Activated CD8-positive, alpha-beta T cell treated with anti-CD3 and anti-CD28 coated beads for 36 hours (primary cell): ENCODE data around the gene SHISA9. TPM values are rescaled to one million over a fixed set of nuclear protein-coding genes. Genes with fewer than 3 reads are reported as not detected.

Source experiments
- ATAC-seq: fragments of 200-7000 bp; cut with Tn5 transposase; one replicate; pipeline ENCODE4 v1.10.0; 2021; ENCODE audit warnings: mild to moderate bottlenecking, moderate library complexity
- CTCF ChIA-PET: fragments of 350-600 bp; sonication (Branson Sonifier 250); formaldehyde crosslinking; loops from one replicate; lab custom pipeline; 2021; ENCODE audit warnings: antibody characterized with exemption; lab: Charles Lee
- POLR2A ChIA-PET: fragments of 350-600 bp; sonication (Branson Sonifier 250); formaldehyde crosslinking; loops from one replicate; lab custom pipeline; 2021; ENCODE audit warnings: antibody characterized with exemption; lab: Charles Lee
- DNase-seq: peaks from one replicate; pipeline ENCODE4 v3.0.0-alpha.2; 2020
- H3K27ac Mint-ChIP-seq: one replicate; pipeline ENCODE4 v1.8.0; 2021; ENCODE audit warnings: mild to moderate bottlenecking, mixed read lengths
- H3K27me3 Mint-ChIP-seq: one replicate; pipeline ENCODE4 v1.8.0; 2021; ENCODE audit warnings: mixed read lengths
- H3K36me3 Mint-ChIP-seq: one replicate; pipeline ENCODE4 v1.8.0; 2021; ENCODE audit warnings: low read depth, mixed read lengths
- H3K4me1 Mint-ChIP-seq: one replicate; pipeline ENCODE4 v1.8.0; 2021; ENCODE audit warnings: low read depth, mixed read lengths
- H3K4me3 Mint-ChIP-seq: one replicate; pipeline ENCODE4 v1.8.0; 2021; ENCODE audit warnings: mild to moderate bottlenecking, moderate library complexity, mixed read lengths
- H3K9me3 Mint-ChIP-seq: one replicate; pipeline ENCODE4 v1.8.0; 2021; ENCODE audit warnings: mixed read lengths
- intact Hi-C: fragments of 100-400 bp; cut with micrococcal nuclease; formaldehyde crosslinking; loops from one replicate; pipeline ENCODE4 v1.10.0; 2022
- total RNA-seq, 2 experiments: library from RNA; stranded (reverse); gene quantifications; one replicate each; pipeline ENCODE4 v1.2.3, GENCODE V29; 2021
- TF ChIP-seq, protein P1 (sequence below): fragments of 200-600 bp; IDR thresholded peaks from one replicate; pipeline ENCODE4 v1.8.0; 2022; ENCODE audit warnings: antibody characterized with exemption, mild to moderate bottlenecking

Gene SHISA9
- total RNA-seq, 2 experiments from 2014 or later, result not detected

DNA sequence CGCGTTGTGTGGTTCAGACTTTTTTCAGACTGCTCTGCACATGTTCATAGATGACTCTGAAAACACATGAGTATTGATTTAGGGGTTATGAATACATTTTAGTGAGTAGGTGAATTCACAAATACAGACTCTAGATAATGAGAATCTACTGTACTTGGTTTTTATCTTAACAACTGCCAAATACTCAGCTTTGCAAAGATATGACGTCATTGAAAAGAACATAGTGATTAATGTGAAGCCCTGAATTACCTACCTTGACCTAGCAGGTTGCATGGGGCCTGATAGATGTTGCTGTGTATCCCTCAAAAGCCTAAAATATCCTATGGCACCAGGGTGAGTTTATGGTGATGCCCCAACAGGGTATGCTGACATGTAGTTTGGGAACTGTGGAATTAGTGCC is 98.0 kb downstream of the SHISA9 start:
- H3K27ac Mint-ChIP-seq, result no peak overlapping the region
- H3K36me3 Mint-ChIP-seq, result no peaks in the 10 kb centered on the region
- intact Hi-C loops, result no loop called here
- H3K27me3 Mint-ChIP-seq, result no peaks in the 10 kb centered on the region
- no peak overlapping the region for H3K4me3 Mint-ChIP-seq
- DNase-seq, result no peak
- H3K9me3 Mint-ChIP-seq, result no peaks in the 10 kb centered on the region
- ATAC-seq, result no peak
- ChIA-PET CTCF (no interaction called here), POLR2A (no interaction called here)
- no peaks in the 10 kb centered on the region for H3K4me1 Mint-ChIP-seq
- TF ChIP-seq, protein P1, sequence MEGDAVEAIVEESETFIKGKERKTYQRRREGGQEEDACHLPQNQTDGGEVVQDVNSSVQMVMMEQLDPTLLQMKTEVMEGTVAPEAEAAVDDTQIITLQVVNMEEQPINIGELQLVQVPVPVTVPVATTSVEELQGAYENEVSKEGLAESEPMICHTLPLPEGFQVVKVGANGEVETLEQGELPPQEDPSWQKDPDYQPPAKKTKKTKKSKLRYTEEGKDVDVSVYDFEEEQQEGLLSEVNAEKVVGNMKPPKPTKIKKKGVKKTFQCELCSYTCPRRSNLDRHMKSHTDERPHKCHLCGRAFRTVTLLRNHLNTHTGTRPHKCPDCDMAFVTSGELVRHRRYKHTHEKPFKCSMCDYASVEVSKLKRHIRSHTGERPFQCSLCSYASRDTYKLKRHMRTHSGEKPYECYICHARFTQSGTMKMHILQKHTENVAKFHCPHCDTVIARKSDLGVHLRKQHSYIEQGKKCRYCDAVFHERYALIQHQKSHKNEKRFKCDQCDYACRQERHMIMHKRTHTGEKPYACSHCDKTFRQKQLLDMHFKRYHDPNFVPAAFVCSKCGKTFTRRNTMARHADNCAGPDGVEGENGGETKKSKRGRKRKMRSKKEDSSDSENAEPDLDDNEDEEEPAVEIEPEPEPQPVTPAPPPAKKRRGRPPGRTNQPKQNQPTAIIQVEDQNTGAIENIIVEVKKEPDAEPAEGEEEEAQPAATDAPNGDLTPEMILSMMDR, result no peak

DNA sequence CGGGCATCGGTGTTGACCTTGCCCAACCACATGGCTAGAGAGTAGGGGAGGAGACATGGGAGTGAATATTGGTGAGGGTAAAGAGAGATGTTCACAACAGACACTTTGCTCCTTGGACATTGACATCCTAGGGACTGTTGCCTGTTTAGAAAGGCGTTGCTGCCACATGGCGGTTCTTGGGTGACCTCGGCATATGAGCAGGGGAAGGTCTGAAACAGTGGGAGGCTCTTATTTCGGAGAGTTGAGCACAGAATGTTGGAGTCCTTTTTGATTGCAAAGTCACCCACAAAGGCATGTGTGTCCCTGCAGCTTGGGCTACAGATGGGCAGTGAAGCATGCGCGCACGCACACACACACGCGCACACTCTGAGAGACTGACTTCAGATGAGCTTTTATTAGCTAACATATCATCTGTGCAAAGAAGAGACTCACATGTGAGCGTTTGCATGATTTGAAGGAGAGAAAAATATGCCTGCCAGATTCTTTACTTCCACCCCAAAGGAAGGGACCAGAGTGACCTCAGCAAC is 104.4 kb downstream of the SHISA9 start:
- TF ChIP-seq, protein P1, result no peak
- intact Hi-C loops, result no loop called here
- CTCF ChIA-PET, result no interaction called here

DNA sequence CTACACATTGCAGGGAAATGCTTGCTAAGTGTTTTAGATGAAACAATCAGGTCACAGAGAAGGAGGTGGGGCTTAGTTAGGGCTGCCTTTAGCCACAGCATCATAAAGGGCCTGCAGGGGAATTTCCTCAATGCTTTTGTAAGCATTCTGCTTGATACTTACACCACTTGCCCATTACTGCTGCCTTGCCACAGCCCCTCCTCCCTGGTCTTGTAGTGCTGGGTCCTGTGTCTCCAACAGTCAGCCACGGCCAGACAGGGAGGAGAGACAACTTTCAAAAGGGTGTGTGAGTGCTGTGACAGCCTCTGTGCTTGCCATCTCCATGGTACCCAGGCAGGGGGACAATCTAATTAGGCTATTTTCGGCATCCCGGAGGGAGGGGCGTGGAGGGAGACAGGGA is 111.2 kb downstream of the SHISA9 start:
- H3K4me1 Mint-ChIP-seq, result no peaks in the 10 kb centered on the region
- no peak overlapping the region for H3K4me3 Mint-ChIP-seq
- H3K27ac Mint-ChIP-seq, result no peak overlapping the region
- intact Hi-C loops, result no loop called here
- POLR2A ChIA-PET, result no interaction called here
- TF ChIP-seq, protein P1, result no peak
- CTCF ChIA-PET, result no interaction called here
- ATAC-seq (no peak), DNase-seq (no peak)
- H3K27me3 Mint-ChIP-seq, result peaks cover 3% of the 10 kb centered on the region
- H3K36me3 Mint-ChIP-seq, result no peaks in the 10 kb centered on the region
- no peaks in the 10 kb centered on the region for H3K9me3 Mint-ChIP-seq

More for the DNA sequence above, 104.4 kb downstream of the SHISA9 start:
- Mint-ChIP-seq H3K4me1 (no peaks in the 10 kb centered on the region), H3K9me3 (no peaks in the 10 kb centered on the region), H3K27ac (no peak overlapping the region), H3K4me3 (no peak overlapping the region), H3K36me3 (no peaks in the 10 kb centered on the region), H3K27me3 (no peaks in the 10 kb centered on the region)
- POLR2A ChIA-PET, result no interaction called here
- ATAC-seq (no peak), DNase-seq (no peak)

DNA sequence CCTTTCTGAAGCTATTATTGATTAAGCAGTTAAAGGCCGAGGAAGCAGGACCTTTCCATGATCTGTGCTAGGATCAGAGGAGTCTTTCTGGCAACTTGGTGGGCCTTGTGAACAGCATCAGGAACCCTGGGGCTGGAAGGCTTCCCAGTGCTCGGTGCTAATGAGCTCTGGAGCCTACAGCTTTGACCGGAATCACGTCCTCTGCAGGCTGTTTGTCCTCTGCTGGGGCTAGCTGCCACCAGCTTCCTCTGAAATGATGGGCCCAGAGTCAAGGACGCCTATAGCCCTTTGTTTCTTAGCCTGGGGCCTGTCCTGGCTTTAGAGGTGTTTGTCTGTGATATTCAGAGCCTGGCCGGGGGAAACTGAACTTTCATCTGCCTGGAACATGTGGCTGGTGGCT is 111.6 kb downstream of the SHISA9 start:
- H3K36me3 Mint-ChIP-seq, result no peaks in the 10 kb centered on the region

DNA sequence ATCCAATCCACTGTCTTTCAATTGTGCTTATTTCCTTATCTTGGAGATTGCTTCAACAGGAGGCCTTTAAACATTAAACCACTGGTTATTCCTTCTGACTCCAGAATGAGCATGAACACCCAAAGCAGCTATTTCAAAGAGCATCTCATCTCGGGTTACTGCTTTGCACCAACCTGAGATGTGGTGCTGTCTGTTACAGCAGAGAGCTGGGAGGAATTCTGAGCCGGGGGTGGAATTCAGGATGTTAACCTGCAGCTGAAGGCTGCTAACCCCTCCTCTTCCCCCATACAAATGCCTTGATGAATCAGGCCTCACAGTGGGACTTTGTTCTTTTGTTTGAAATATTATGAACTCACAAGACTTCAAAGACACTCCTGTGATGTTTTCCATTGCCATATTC is 113.1 kb downstream of the SHISA9 start:
- Mint-ChIP-seq H3K4me3 (no peak overlapping the region), H3K27ac (no peak overlapping the region), H3K4me1 (no peaks in the 10 kb centered on the region), H3K9me3 (no peaks in the 10 kb centered on the region), H3K36me3 (no peaks in the 10 kb centered on the region), H3K27me3 (peaks cover 3% of the 10 kb centered on the region)
- CTCF ChIA-PET, result no interaction called here
- DNase-seq, result no peak
- no peak for ATAC-seq
- intact Hi-C loops, result no loop called here
- TF ChIP-seq, protein P1, result no peak
- POLR2A ChIA-PET, result no interaction called here

More for the DNA sequence above, 111.6 kb downstream of the SHISA9 start:
- ChIA-PET POLR2A (no interaction called here), CTCF (no interaction called here)
- DNase-seq (no peak), ATAC-seq (no peak)
- intact Hi-C loops, result no loop called here
- TF ChIP-seq, protein P1, result no peak
- H3K4me3 Mint-ChIP-seq, result no peak overlapping the region
- H3K27ac Mint-ChIP-seq, result no peak overlapping the region
- no peaks in the 10 kb centered on the region for H3K4me1 Mint-ChIP-seq
- H3K9me3 Mint-ChIP-seq, result no peaks in the 10 kb centered on the region
- peaks cover 3% of the 10 kb centered on the region for H3K27me3 Mint-ChIP-seq
